ENCODE data around the gene HDAC4.

Gene HDAC4

GRCh38 chr2:239106966-239107365, 293.9 kb downstream of the HDAC4 start:
- H3K27ac ChIP-seq (ENCODE audit: low read length): no peak overlapping the region

GRCh38 chr2:239106314-239106908, 294.4 kb downstream of the HDAC4 start:
- H3K9me3 ChIP-seq (ENCODE audit: control insufficient read depth, insufficient read depth, low read length): no peaks in the 10 kb centered on the region
- peak; percentile 25 for DNase-seq (ENCODE audit: low read depth, low spot score)
- H3K27me3 ChIP-seq (ENCODE audit: control insufficient read depth, insufficient read depth, low read length): no peaks in the 10 kb centered on the region
- WGBS (ENCODE audit: insufficient coverage, insufficient read length): no CpG with 5 or more reads among the region's 11 CpGs
- no peak overlapping the region for H3K27ac ChIP-seq (ENCODE audit: low read length)
- H3K4me1 ChIP-seq (ENCODE audit: control insufficient read depth, insufficient read depth, low read length): no peaks in the 10 kb centered on the region; the same call in 1 of the 2 replicates
- no peak overlapping the region for H3K4me3 ChIP-seq (ENCODE audit: low read length)
- 0 out of 2 replicates have a peak, but pooled peaks cover 4% of the 10 kb centered on the region for H3K36me3 ChIP-seq (ENCODE audit: control insufficient read depth, insufficient read depth, low read length)

More at GRCh38 chr2:239106966-239107365, 293.9 kb downstream of the HDAC4 start:
- no CpG with 5 or more reads among the region's 9 CpGs for WGBS (ENCODE audit: insufficient coverage, insufficient read length)
- H3K4me3 ChIP-seq (ENCODE audit: low read length): no peak overlapping the region
- DNase-seq (ENCODE audit: low read depth, low spot score): no peak
- H3K27me3 ChIP-seq (ENCODE audit: control insufficient read depth, insufficient read depth, low read length): no peaks in the 10 kb centered on the region
- H3K36me3 ChIP-seq (ENCODE audit: control insufficient read depth, insufficient read depth, low read length): peaks cover 4% of the 10 kb centered on the region; the same call in 1 of the 2 replicates
- H3K4me1 ChIP-seq (ENCODE audit: control insufficient read depth, insufficient read depth, low read length): no peaks in the 10 kb centered on the region; the same call in 1 of the 2 replicates
- H3K9me3 ChIP-seq (ENCODE audit: control insufficient read depth, insufficient read depth, low read length): no peaks in the 10 kb centered on the region

- no CpG with 5 or more reads among the region's 12 CpGs for WGBS (ENCODE audit: insufficient coverage, insufficient read length)
Measured at GRCh38 chr2:239105234-239105633, 295.6 kb downstream of the HDAC4 start.

GRCh38 chr2:239104800-239105199, 296.0 kb downstream of the HDAC4 start:
- no peak overlapping the region for H3K4me3 ChIP-seq (ENCODE audit: low read length)
- DNase-seq (ENCODE audit: low read depth, low spot score): no peak
- H3K27me3 ChIP-seq (ENCODE audit: control insufficient read depth, insufficient read depth, low read length): no peaks in the 10 kb centered on the region
- H3K4me1 ChIP-seq (ENCODE audit: control insufficient read depth, insufficient read depth, low read length): no peaks in the 10 kb centered on the region; the same call in 1 of the 2 replicates
- peaks cover 3% of the 10 kb centered on the region; the same call in 1 of the 2 replicates for H3K36me3 ChIP-seq (ENCODE audit: control insufficient read depth, insufficient read depth, low read length)
- H3K9me3 ChIP-seq (ENCODE audit: control insufficient read depth, insufficient read depth, low read length): no peaks in the 10 kb centered on the region
- no CpG with 5 or more reads among the region's 17 CpGs for WGBS (ENCODE audit: insufficient coverage, insufficient read length)
- no peak overlapping the region for H3K27ac ChIP-seq (ENCODE audit: low read length)

More at GRCh38 chr2:239105234-239105633, 295.6 kb downstream of the HDAC4 start:
- H3K27ac ChIP-seq (ENCODE audit: low read length): no peak overlapping the region
- H3K9me3 ChIP-seq (ENCODE audit: control insufficient read depth, insufficient read depth, low read length): no peaks in the 10 kb centered on the region
- H3K4me1 ChIP-seq (ENCODE audit: control insufficient read depth, insufficient read depth, low read length): no peaks in the 10 kb centered on the region; the same call in 1 of the 2 replicates
- H3K4me3 ChIP-seq (ENCODE audit: low read length): no peak overlapping the region
- DNase-seq (ENCODE audit: low read depth, low spot score): no peak
- no peaks in the 10 kb centered on the region for H3K27me3 ChIP-seq (ENCODE audit: control insufficient read depth, insufficient read depth, low read length)
- peaks cover 3% of the 10 kb centered on the region; the same call in 1 of the 2 replicates for H3K36me3 ChIP-seq (ENCODE audit: control insufficient read depth, insufficient read depth, low read length)

GRCh38 chr2:239103125-239104098, 297.4 kb downstream of the HDAC4 start:
- Histone ChIP-seq H3K36me3 (ENCODE audit: control insufficient read depth, insufficient read depth, low read length) (peaks cover 3% of the 10 kb centered on the region; the same call in 1 of the 2 replicates), H3K27ac (ENCODE audit: low read length) (no peak overlapping the region), H3K27me3 (ENCODE audit: control insufficient read depth, insufficient read depth, low read length) (no peaks in the 10 kb centered on the region), H3K4me1 (ENCODE audit: control insufficient read depth, insufficient read depth, low read length) (no peaks in the 10 kb centered on the region; the same call in 1 of the 2 replicates), H3K4me3 (ENCODE audit: low read length) (no peak overlapping the region), H3K9me3 (ENCODE audit: control insufficient read depth, insufficient read depth, low read length) (no peaks in the 10 kb centered on the region)
- WGBS (ENCODE audit: insufficient coverage, insufficient read length): no CpG with 5 or more reads among the region's 30 CpGs
- no peak for DNase-seq (ENCODE audit: low read depth, low spot score)

GRCh38 chr2:239102266-239102665, 298.6 kb downstream of the HDAC4 start:
- Histone ChIP-seq H3K27me3 (ENCODE audit: control insufficient read depth, insufficient read depth, low read length) (no peaks in the 10 kb centered on the region), H3K4me1 (ENCODE audit: control insufficient read depth, insufficient read depth, low read length) (no peaks in the 10 kb centered on the region; the same call in 1 of the 2 replicates), H3K9me3 (ENCODE audit: control insufficient read depth, insufficient read depth, low read length) (no peaks in the 10 kb centered on the region), H3K27ac (ENCODE audit: low read length) (no peak overlapping the region), H3K36me3 (ENCODE audit: control insufficient read depth, insufficient read depth, low read length) (peaks cover 3% of the 10 kb centered on the region; the same call in 1 of the 2 replicates), H3K4me3 (ENCODE audit: low read length) (no peak overlapping the region)
- no peak for DNase-seq (ENCODE audit: low read depth, low spot score)
- WGBS (ENCODE audit: insufficient coverage, insufficient read length): no CpG with 5 or more reads among the region's 5 CpGs

- no peaks in the 10 kb centered on the region; the same call in 1 of the 2 replicates for H3K4me1 ChIP-seq (ENCODE audit: control insufficient read depth, insufficient read depth, low read length)
- DNase-seq (ENCODE audit: low read depth, low spot score): no peak
- no peak overlapping the region for H3K27ac ChIP-seq (ENCODE audit: low read length)
- no peaks in the 10 kb centered on the region for H3K27me3 ChIP-seq (ENCODE audit: control insufficient read depth, insufficient read depth, low read length)
- no peak overlapping the region for H3K4me3 ChIP-seq (ENCODE audit: low read length)
- no CpG with 5 or more reads among the region's 24 CpGs for WGBS (ENCODE audit: insufficient coverage, insufficient read length)
- H3K36me3 ChIP-seq (ENCODE audit: control insufficient read depth, insufficient read depth, low read length): peaks cover 3% of the 10 kb centered on the region; the same call in 1 of the 2 replicates
- no peaks in the 10 kb centered on the region for H3K9me3 ChIP-seq (ENCODE audit: control insufficient read depth, insufficient read depth, low read length)
Measured at GRCh38 chr2:239101807-239102206, 299.0 kb downstream of the HDAC4 start.

- no peaks in the 10 kb centered on the region for H3K9me3 ChIP-seq (ENCODE audit: control insufficient read depth, insufficient read depth, low read length)
- no peak overlapping the region for H3K27ac ChIP-seq (ENCODE audit: low read length)
- WGBS (ENCODE audit: insufficient coverage, insufficient read length): no CpG with 5 or more reads among the region's 15 CpGs
- peaks cover 3% of the 10 kb centered on the region; the same call in 1 of the 2 replicates for H3K36me3 ChIP-seq (ENCODE audit: control insufficient read depth, insufficient read depth, low read length)
- H3K4me1 ChIP-seq (ENCODE audit: control insufficient read depth, insufficient read depth, low read length): no peaks in the 10 kb centered on the region; the same call in 1 of the 2 replicates
- H3K27me3 ChIP-seq (ENCODE audit: control insufficient read depth, insufficient read depth, low read length): no peaks in the 10 kb centered on the region
- no peak for DNase-seq (ENCODE audit: low read depth, low spot score)
- no peak overlapping the region for H3K4me3 ChIP-seq (ENCODE audit: low read length)
Measured at GRCh38 chr2:239101071-239101470, 299.7 kb downstream of the HDAC4 start.

- no peaks in the 10 kb centered on the region for H3K9me3 ChIP-seq (ENCODE audit: control insufficient read depth, insufficient read depth, low read length)
- H3K27me3 ChIP-seq (ENCODE audit: control insufficient read depth, insufficient read depth, low read length): no peaks in the 10 kb centered on the region
- no peaks in the 10 kb centered on the region for H3K4me1 ChIP-seq (ENCODE audit: control insufficient read depth, insufficient read depth, low read length)
- no peak overlapping the region for H3K4me3 ChIP-seq (ENCODE audit: low read length)
- H3K27ac ChIP-seq (ENCODE audit: low read length): no peak overlapping the region
- no peak for DNase-seq (ENCODE audit: low read depth, low spot score)
- peaks cover 3% of the 10 kb centered on the region; the same call in 1 of the 2 replicates for H3K36me3 ChIP-seq (ENCODE audit: control insufficient read depth, insufficient read depth, low read length)
- WGBS (ENCODE audit: insufficient coverage, insufficient read length): no CpG with 5 or more reads among the region's 15 CpGs
Measured at GRCh38 chr2:239099474-239099873, 301.3 kb downstream of the HDAC4 start.

GRCh38 chr2:239098288-239098970, 302.4 kb downstream of the HDAC4 start:
- WGBS (ENCODE audit: insufficient coverage, insufficient read length): no CpG with 5 or more reads among the region's 20 CpGs
- Histone ChIP-seq H3K4me3 (ENCODE audit: low read length) (no peak overlapping the region), H3K36me3 (ENCODE audit: control insufficient read depth, insufficient read depth, low read length) (peaks cover 3% of the 10 kb centered on the region; the same call in 1 of the 2 replicates), H3K4me1 (ENCODE audit: control insufficient read depth, insufficient read depth, low read length) (no peaks in the 10 kb centered on the region), H3K27me3 (ENCODE audit: control insufficient read depth, insufficient read depth, low read length) (no peaks in the 10 kb centered on the region), H3K9me3 (ENCODE audit: control insufficient read depth, insufficient read depth, low read length) (no peaks in the 10 kb centered on the region), H3K27ac (ENCODE audit: low read length) (no peak overlapping the region)
- DNase-seq (ENCODE audit: low read depth, low spot score): no peak

Data from iPS DF 6.9 (cell line).